Thymus (tissue), 11 donors: ENCODE results near the gene HS3ST4. TPM values are rescaled to one million over a fixed set of nuclear protein-coding genes. Genes with fewer than 3 reads are reported as not detected.
"Not testable (repeated sequence)": the region's sequence is repeated elsewhere in the genome, so short reads cannot be mapped to it uniquely, and the experiment has no call there.

Source experiments
- DNase-seq, 9 donors: peaks; one replicate each; pipeline ENCODE4 v3.0.0-alpha.2; 2013; ENCODE audit warnings: low spot score in 9 of 9, low read depth in 6 of 9, missing footprints in 1 of 9
- H3K27ac ChIP-seq, 2 donors: one replicate each; pipeline ENCODE4 v1.5.1; 2013; ENCODE audit warnings: control low read depth in 1 of 2, low read depth in 1 of 2, low read length in 1 of 2, mild to moderate bottlenecking in 1 of 2, moderate library complexity in 1 of 2
- H3K27me3 ChIP-seq, 2 donors: one replicate each; pipeline ENCODE4 v1.5.1; 2013; ENCODE audit warnings: low read length in 1 of 2; ENCODE audit not compliant: control insufficient read depth in 2 of 2, insufficient read depth in 1 of 2
- H3K36me3 ChIP-seq, 2 donors: one replicate each; pipeline ENCODE4 v1.5.1; 2013; ENCODE audit warnings: low read length in 1 of 2, mild to moderate bottlenecking in 1 of 2, moderate library complexity in 1 of 2; ENCODE audit not compliant: control insufficient read depth in 2 of 2, insufficient read depth in 2 of 2
- H3K4me1 ChIP-seq, 2 donors: one replicate each; pipeline ENCODE4 v1.5.1; 2013; ENCODE audit warnings: low read length in 2 of 2; ENCODE audit not compliant: control insufficient read depth in 2 of 2, insufficient read depth in 2 of 2
- H3K4me3 ChIP-seq, 2 donors: one replicate each; pipeline ENCODE4 v1.5.1; 2013; ENCODE audit warnings: low read length in 2 of 2, control low read depth in 1 of 2, mild to moderate bottlenecking in 1 of 2
- H3K9me3 ChIP-seq, 2 donors: one replicate each; pipeline ENCODE4 v1.5.1; 2013; ENCODE audit warnings: low read length in 1 of 2, mild to moderate bottlenecking in 1 of 2; ENCODE audit not compliant: control insufficient read depth in 2 of 2, insufficient read depth in 1 of 2
- WGBS: extraction: QIAGEN DNeasy Blood & Tissue Kit; methylation state at CpG from one replicate; pipeline ENCODE4 v1.1.7; 2013; 5-methylcytosine and 5-hydroxymethylcytosine counted together
- polyA plus RNA-seq: library from polyadenylated mRNA; stranded (reverse); fragments of 200-250 nt; gene quantifications from one replicate; pipeline ENCODE4 v1.2.3, GENCODE V29; 2013
- total RNA-seq: library from RNA; stranded (reverse); fragments of 120-200 nt; gene quantifications from one replicate; pipeline ENCODE4 v1.2.4, GENCODE V29; 2013
- donor health status: healthy.

HS3ST4 gene
- total and polyA plus RNA-seq, 2 donors = 0.05 to 0.18 TPM

GRCh38 chr16:25750488-25751216 lies 58.9 kb downstream of the HS3ST4 start:
- H3K27me3 ChIP-seq = no peaks in the 10 kb centered on the region

GRCh38 chr16:25751230-25751835 lies 59.6 kb downstream of the HS3ST4 start:
- no peaks in the 10 kb centered on the region for H3K9me3 ChIP-seq
- H3K4me3 ChIP-seq = no peak overlapping the region
- 88% methylated on average over 5 of the region's 5 CpGs for WGBS
- H3K27me3 ChIP-seq = no peaks in the 10 kb centered on the region
- no peaks in the 10 kb centered on the region for H3K36me3 ChIP-seq
- H3K4me1 ChIP-seq = no peaks in the 10 kb centered on the region
- H3K27ac ChIP-seq = no peak overlapping the region
- DNase-seq = no peak

More at GRCh38 chr16:25750488-25751216, 58.9 kb downstream of the HS3ST4 start:
- Histone ChIP-seq H3K27ac (no peak overlapping the region), H3K9me3 (no peaks in the 10 kb centered on the region), H3K4me3 (no peak overlapping the region), H3K36me3 (no peaks in the 10 kb centered on the region), H3K4me1 (no peaks in the 10 kb centered on the region)
- WGBS = 74% methylated on average over 6 of the region's 6 CpGs
- DNase-seq = no peak

- 92% methylated on average over 2 of the region's 2 CpGs for WGBS
Observed at GRCh38 chr16:25764466-25764865, 72.7 kb downstream of the HS3ST4 start.

DNA sequence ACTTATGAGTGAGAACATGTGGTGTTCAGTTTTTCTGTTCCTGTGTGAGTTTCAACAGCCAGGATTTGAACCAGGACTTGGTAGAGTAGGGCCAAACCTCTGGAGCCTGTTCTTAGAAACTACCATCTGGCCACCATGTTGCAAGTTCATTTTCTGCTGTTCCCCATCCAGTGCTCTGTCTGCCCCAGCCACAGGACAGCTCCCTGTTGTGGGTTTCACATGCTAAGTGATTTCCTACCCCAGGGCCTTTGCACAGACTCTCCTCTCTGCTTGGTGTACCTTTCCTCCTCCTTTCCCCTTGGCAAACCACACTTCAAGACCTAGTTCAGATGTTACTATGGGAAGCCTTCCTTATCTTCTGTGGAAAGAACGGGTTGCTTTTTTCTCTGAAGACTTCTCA lies 79.5 kb downstream of the HS3ST4 start:
- WGBS = 95% methylated on average over 1 of the region's 1 CpG
- DNase-seq = no peak

More at GRCh38 chr16:25764466-25764865, 72.7 kb downstream of the HS3ST4 start:
- no peaks in the 10 kb centered on the region for H3K4me1 ChIP-seq
- H3K27ac ChIP-seq = no peak overlapping the region
- H3K36me3 ChIP-seq = no peaks in the 10 kb centered on the region
- H3K4me3 ChIP-seq = no peak overlapping the region
- DNase-seq = no peak
- no peaks in the 10 kb centered on the region for H3K9me3 ChIP-seq
- H3K27me3 ChIP-seq = no peaks in the 10 kb centered on the region

GRCh38 chr16:25771812-25772568 lies 80.2 kb downstream of the HS3ST4 start:
- H3K36me3 ChIP-seq = no peaks in the 10 kb centered on the region
- no peaks in the 10 kb centered on the region for H3K27me3 ChIP-seq
- DNase-seq = no peak
- no peak overlapping the region for H3K27ac ChIP-seq
- H3K9me3 ChIP-seq = no peaks in the 10 kb centered on the region
- 89% methylated on average over 5 of the region's 5 CpGs for WGBS
- H3K4me1 ChIP-seq = no peaks in the 10 kb centered on the region
- no peak overlapping the region for H3K4me3 ChIP-seq

More for the DNA sequence above, 79.5 kb downstream of the HS3ST4 start:
- Histone ChIP-seq H3K36me3 (no peaks in the 10 kb centered on the region), H3K27me3 (no peaks in the 10 kb centered on the region), H3K27ac (no peak overlapping the region), H3K4me1 (no peaks in the 10 kb centered on the region), H3K9me3 (no peaks in the 10 kb centered on the region), H3K4me3 (no peak overlapping the region)

DNA sequence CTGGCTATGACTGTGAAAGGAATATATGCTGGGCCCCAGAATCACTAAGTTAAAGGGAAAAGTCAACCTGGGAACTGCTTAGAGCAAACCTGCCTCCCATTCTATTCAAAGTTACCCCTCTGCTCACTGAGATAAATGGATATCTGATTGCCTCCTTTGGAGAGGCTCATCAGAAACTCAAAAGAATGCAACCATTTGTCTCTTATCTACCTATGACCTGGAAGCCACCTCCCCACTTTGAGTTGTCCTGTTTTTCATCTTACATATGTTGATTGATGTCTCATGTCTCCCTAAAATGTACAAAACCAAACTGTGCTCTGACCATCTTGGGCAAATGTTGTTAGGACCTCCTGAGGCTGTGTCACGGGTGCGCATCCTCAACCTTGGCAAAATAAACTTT lies 84.5 kb downstream of the HS3ST4 start:
- 95% methylated on average over 2 of the region's 2 CpGs for WGBS
- not testable (repeated sequence) for H3K27me3 ChIP-seq

DNA sequence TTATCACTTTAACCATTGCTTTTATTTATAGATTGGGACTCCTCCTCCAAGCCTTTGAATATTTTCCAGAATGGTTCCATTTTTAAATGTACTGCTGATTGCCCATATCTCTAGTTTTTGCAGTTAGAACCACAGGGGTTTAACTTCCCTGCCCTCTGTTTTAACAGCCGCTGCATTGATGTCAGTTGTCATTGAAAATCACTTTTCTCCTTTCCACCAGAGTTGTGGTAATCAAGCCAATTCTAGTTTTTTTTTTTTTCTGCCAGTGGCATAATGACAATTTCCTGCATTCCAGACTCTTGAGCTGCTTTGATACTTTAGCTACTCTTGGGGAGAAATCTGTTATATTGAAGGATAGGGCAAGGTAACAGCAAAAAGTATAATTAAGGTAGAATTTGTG lies 91.5 kb downstream of the HS3ST4 start:
- Histone ChIP-seq H3K9me3 (no peaks in the 10 kb centered on the region), H3K27me3 (no peaks in the 10 kb centered on the region), H3K36me3 (no peaks in the 10 kb centered on the region), H3K4me3 (no peak overlapping the region), H3K27ac (no peak overlapping the region), H3K4me1 (no peaks in the 10 kb centered on the region)
- DNase-seq = no peak
- WGBS = 75% methylated on average over 1 of the region's 1 CpG

More for the DNA sequence above, 84.5 kb downstream of the HS3ST4 start:
- H3K4me3 ChIP-seq, H3K4me1 ChIP-seq, DNase-seq, H3K36me3 ChIP-seq, H3K9me3 ChIP-seq, H3K27ac ChIP-seq: not testable (repeated sequence)

GRCh38 chr16:25785361-25785760 lies 93.6 kb downstream of the HS3ST4 start:
- Histone ChIP-seq H3K9me3 (no peaks in the 10 kb centered on the region), H3K27ac (no peak overlapping the region), H3K36me3 (no peaks in the 10 kb centered on the region), H3K4me3 (no peak overlapping the region), H3K27me3 (no peaks in the 10 kb centered on the region), H3K4me1 (no peaks in the 10 kb centered on the region)
- no peak for DNase-seq
- WGBS = 82% methylated on average over 4 of the region's 4 CpGs

GRCh38 chr16:25786748-25787147 lies 95.0 kb downstream of the HS3ST4 start:
- Histone ChIP-seq H3K36me3 (no peaks in the 10 kb centered on the region), H3K27me3 (no peaks in the 10 kb centered on the region), H3K9me3 (no peaks in the 10 kb centered on the region), H3K4me3 (no peak overlapping the region), H3K27ac (no peak overlapping the region), H3K4me1 (no peaks in the 10 kb centered on the region)
- 90% methylated on average over 4 of the region's 4 CpGs for WGBS
- no peak for DNase-seq
